KOPT-K1 (cell line): ENCODE results near the gene SMIM35.

Source experiments
- H3K27ac ChIP-seq: fragments of 200-600 bp; sonication (generic); 2 replicates; pipeline ENCODE4 v1.5.1; 2016; ENCODE audit warnings: antibody characterized with exemption, mild to moderate bottlenecking, low read depth, low read length; ENCODE audit not compliant: poor library complexity, severe bottlenecking
- H3K36me3 ChIP-seq: fragments of 200-600 bp; sonication (generic); 2 replicates; pipeline ENCODE4 v1.5.1; 2017; ENCODE audit warnings: antibody characterized with exemption, mild to moderate bottlenecking, low read length, moderate library complexity; ENCODE audit not compliant: insufficient read depth
- H3K9me3 ChIP-seq: fragments of 200-600 bp; sonication (generic); 2 replicates; pipeline ENCODE4 v1.5.1; 2017; ENCODE audit warnings: antibody characterized with exemption, low read length, mild to moderate bottlenecking; ENCODE audit not compliant: insufficient read depth, poor library complexity, severe bottlenecking

The SMIM35 gene

GRCh38 chr11:118047749-118048148 lies 39.0 kb downstream of the SMIM35 start:
- no peak overlapping the region for H3K27ac ChIP-seq
- no peaks in the 10 kb centered on the region for H3K36me3 ChIP-seq
- H3K9me3 ChIP-seq: no peaks in the 10 kb centered on the region

- H3K27ac ChIP-seq: no peak overlapping the region
- no peaks in the 10 kb centered on the region for H3K36me3 ChIP-seq
- no peaks in the 10 kb centered on the region for H3K9me3 ChIP-seq
Observed at GRCh38 chr11:118046964-118047700, 39.6 kb downstream of the SMIM35 start.

GRCh38 chr11:118046051-118046963 lies 40.5 kb downstream of the SMIM35 start:
- no peaks in the 10 kb centered on the region for H3K9me3 ChIP-seq
- H3K27ac ChIP-seq: no peak overlapping the region
- no peaks in the 10 kb centered on the region for H3K36me3 ChIP-seq

- Histone ChIP-seq H3K9me3 (no peaks in the 10 kb centered on the region), H3K27ac (no peak overlapping the region), H3K36me3 (no peaks in the 10 kb centered on the region)
Observed at GRCh38 chr11:118045191-118045590, 41.6 kb downstream of the SMIM35 start.

DNA sequence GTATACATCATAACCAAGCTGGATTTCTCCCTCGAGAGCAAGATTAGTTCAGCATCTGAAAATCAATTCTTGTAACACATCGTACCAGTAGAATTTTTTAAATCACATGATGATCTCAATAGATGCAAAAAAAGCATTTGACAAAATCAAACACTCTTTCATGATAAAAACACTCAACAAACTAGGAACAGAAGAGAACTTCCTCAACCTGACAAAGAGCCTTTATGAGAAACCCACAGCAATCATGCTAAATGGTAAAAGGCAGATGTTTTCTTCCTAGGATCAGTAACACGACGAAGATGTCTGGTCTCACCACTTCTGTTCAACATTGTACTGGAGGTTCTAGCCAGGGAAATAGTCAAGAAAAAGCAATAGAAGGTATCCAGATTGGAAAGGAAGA lies 44.0 kb downstream of the SMIM35 start:
- no peak overlapping the region for H3K27ac ChIP-seq
- no peaks in the 10 kb centered on the region for H3K9me3 ChIP-seq
- H3K36me3 ChIP-seq: no peaks in the 10 kb centered on the region

DNA sequence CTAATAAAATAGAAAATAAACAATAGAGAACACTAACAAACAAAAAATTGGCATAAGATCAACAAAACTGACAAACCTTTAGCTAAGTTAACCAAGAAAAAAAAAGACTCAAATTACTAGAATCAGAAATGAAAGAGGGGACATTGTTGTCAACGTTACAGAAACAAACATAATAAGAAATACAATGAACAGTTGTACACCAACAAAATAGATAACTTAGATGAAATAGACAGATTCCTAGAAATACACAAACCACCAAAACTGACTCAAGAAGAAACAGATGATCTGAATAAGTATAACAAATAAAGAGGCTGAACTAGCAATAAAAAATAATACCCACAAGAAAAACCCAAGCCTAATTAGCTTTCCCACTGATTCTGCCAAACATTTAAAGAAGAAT lies 44.6 kb downstream of the SMIM35 start:
- H3K27ac ChIP-seq: no peak overlapping the region
- no peaks in the 10 kb centered on the region for H3K9me3 ChIP-seq
- H3K36me3 ChIP-seq: no peaks in the 10 kb centered on the region

DNA sequence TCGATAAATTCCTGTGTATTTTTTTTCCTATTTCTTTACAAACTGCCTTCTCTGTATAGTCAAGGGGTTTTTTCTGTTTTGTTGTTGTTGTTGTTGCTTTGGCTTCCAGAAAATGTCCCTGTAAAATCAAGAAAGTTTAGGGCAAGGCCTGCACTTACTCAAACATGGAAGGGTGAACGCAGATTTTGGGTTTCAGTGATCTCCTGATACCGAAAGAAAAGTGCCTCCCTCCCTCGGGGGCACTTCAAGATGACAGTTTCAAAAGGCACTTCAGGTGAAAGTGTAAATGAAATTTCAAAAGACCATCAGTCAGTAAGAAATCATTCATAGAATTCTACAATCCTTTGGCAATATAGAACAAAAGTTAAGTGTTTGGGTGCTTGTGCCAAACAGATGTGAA lies 53.3 kb downstream of the SMIM35 start:
- Histone ChIP-seq H3K36me3 (no peaks in the 10 kb centered on the region), H3K27ac (no peak overlapping the region), H3K9me3 (no peaks in the 10 kb centered on the region)

DNA sequence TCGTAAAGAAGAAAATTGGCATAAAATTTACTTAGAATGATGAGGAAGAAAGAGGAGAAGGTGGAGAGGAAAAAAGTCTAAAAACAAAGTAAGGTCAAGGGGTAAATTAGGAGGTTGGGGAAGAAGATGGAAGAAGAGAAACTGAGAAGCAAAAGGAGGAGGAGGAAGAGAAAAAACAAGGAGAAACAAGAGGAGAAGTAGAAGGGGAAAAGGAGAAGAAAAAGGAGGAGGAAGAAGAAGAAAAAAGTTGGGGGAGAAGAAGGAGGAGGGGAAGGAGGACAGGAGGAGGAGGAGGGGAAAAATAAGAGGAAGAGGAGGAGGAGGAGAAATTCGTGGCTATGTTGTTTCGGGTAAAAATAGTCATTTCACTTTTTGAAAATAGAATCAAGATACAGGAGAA lies 58.1 kb downstream of the SMIM35 start:
- no peaks in the 10 kb centered on the region for H3K36me3 ChIP-seq
- no peak overlapping the region for H3K27ac ChIP-seq
- peaks cover 3% of the 10 kb centered on the region for H3K9me3 ChIP-seq

DNA sequence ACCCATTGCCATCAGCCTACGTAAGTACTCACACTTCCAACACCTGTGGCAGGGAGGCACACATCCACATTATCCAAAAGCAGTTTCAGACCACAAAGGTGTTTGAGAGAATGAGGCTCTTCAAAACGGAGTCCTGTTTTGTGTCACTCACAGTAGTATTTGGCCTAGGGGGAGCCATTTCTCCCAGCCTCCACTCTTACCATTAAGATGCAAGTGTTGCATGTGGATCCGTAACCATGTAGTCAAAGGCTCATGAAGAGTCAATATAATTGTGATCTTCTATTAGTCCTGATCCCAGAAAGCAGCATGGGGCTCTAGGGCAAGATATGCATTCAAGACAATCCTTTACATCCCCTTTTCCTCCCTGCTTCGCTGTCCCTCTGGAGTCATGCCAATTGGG lies 59.1 kb downstream of the SMIM35 start:
- H3K9me3 ChIP-seq: peaks cover 3% of the 10 kb centered on the region
- H3K27ac ChIP-seq: no peak overlapping the region
- H3K36me3 ChIP-seq: no peaks in the 10 kb centered on the region

GRCh38 chr11:118021146-118021545 lies 65.6 kb downstream of the SMIM35 start:
- Histone ChIP-seq H3K27ac (no peak overlapping the region), H3K9me3 (peaks cover 34% of the 10 kb centered on the region), H3K36me3 (no peaks in the 10 kb centered on the region)

- Histone ChIP-seq H3K36me3 (no peaks in the 10 kb centered on the region), H3K9me3 (peaks cover 32% of the 10 kb centered on the region), H3K27ac (no peak overlapping the region)
Observed at GRCh38 chr11:118018401-118018800, 68.4 kb downstream of the SMIM35 start.

DNA sequence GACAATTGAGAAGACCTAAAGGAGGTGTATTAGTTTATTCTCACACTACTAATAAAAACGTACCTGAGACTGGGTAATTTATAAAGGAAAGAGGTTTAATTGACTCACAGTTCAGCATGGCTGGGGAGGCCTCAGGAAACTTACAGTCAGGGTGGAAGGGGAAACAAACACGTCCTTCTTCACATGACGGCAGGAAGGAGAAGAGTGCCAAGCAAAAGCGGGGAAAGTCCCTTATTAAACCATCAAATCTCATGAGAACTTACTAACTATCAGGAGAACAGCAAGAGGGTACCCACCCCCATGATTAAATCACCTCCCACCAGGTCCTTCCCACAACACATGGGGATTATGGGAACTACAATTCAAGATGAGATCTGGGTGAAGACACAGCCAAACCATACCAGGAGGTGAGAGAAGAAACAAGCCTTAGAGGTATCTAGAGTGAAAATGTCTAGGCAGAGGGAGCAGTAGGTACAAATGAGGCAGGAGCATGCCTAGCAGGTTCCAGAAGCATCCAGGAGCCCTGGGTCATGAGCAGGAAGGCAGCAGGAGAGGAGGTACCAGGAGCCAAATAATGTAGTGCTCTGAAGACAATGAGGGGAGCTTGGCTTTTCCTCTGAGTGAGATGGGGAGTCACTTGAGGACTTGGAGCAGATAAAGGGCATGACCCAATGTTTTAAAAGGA lies 69.0 kb downstream of the SMIM35 start:
- Histone ChIP-seq H3K36me3 (no peaks in the 10 kb centered on the region), H3K9me3 (peaks cover 32% of the 10 kb centered on the region), H3K27ac (no peak overlapping the region)

DNA sequence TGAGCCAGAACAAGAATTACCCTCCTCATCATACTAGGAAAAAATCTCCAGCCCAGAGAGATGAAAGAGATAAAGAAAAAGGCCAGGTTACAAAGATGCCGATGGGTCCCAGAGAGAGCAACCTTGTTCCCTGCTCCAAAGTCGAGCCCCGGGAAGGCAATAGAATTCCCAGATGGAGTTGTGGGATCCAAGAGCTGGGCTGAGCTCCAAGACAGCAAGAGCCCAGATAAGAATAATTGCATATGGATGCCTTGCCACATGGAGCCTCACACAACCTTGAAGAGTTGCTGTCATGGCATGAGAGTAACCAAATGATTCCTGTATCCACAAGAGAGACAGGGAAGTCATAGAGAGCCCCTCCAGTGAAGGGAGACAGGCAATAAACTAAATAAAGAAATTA lies 69.7 kb downstream of the SMIM35 start:
- H3K36me3 ChIP-seq: no peaks in the 10 kb centered on the region

DNA sequence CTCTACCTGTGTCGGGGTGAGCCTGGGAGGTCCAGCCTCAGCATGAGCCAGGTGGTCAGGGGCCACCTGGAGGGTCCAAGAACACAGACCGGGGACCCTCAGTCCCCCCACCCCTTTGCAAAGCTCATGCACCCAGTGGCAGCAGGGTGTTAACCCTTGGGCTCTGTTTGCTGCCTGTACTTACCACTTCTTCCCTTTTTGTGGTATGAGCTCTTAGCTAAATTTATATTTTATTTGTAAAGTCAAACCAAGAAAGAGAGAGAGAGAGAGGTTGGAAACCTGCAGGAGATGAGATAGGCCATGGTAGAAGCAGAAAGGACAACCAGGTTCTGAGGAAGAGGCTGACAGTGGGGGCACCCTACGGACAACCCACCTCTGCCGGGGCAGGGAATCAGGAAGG lies 70.7 kb downstream of the SMIM35 start:
- H3K36me3 ChIP-seq: no peaks in the 10 kb centered on the region
- no peak overlapping the region for H3K27ac ChIP-seq
- H3K9me3 ChIP-seq: peaks cover 30% of the 10 kb centered on the region

More for the DNA sequence above, 69.7 kb downstream of the SMIM35 start:
- Histone ChIP-seq H3K9me3 (peaks cover 32% of the 10 kb centered on the region), H3K27ac (no peak overlapping the region)

DNA sequence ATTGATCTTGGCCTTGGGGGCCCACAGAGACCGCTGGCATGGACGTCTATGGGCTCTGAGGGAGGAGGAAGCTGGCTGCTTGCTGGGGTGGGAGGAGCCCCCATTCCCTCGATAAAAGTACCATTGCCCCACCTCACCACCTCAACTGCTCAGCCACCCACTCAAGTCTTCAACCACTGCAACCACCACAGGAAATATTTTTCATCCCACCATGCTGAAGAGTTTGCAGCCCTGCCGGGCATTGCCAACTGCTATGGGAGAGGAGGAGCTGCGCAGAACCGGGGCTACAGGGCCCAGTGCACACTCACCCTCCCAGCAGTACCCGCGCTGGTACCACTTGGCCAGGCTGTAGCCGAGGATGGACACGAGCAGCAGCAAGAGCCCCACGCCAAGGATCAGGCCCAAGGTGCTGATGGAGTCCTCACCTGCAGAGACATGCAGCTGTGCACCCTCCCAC lies 71.3 kb downstream of the SMIM35 start:
- Histone ChIP-seq H3K27ac (no peak overlapping the region), H3K36me3 (no peaks in the 10 kb centered on the region), H3K9me3 (peaks cover 24% of the 10 kb centered on the region)
